ENCODE results near the gene ZNF662.

ZNF662 gene

DNA sequence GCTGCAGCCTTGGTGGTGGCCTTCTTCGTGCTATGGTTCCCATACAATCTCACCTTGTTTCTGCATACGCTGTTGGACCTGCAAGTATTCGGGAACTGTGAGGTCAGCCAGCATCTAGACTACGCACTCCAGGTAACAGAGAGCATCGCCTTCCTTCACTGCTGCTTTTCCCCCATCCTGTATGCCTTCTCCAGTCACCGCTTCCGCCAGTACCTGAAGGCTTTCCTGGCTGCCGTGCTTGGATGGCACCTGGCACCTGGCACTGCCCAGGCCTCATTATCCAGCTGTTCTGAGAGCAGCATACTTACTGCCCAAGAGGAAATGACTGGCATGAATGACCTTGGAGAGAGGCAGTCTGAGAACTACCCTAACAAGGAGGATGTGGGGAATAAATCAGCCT lies 40.7 kb upstream of the ZNF662 start:
- H2AFZ ChIP-seq (ENCODE audit: low read length) = no peak overlapping the region
- H3K79me2 ChIP-seq (ENCODE audit: low read length) = no peaks in the 10 kb centered on the region
- H3K4me2 ChIP-seq (ENCODE audit: low read depth, low read length) = no peak overlapping the region
- TF ChIP-seq EZH2 (optimal IDR thresholded peaks at IDR 0.05; ENCODE audit: low read depth, low read length) (no peak), EZH2phosphoT487 (IDR thresholded peaks at IDR 0.05; ENCODE audit: low read length) (no peak)
- TF ChIP-seq, protein P1, sequence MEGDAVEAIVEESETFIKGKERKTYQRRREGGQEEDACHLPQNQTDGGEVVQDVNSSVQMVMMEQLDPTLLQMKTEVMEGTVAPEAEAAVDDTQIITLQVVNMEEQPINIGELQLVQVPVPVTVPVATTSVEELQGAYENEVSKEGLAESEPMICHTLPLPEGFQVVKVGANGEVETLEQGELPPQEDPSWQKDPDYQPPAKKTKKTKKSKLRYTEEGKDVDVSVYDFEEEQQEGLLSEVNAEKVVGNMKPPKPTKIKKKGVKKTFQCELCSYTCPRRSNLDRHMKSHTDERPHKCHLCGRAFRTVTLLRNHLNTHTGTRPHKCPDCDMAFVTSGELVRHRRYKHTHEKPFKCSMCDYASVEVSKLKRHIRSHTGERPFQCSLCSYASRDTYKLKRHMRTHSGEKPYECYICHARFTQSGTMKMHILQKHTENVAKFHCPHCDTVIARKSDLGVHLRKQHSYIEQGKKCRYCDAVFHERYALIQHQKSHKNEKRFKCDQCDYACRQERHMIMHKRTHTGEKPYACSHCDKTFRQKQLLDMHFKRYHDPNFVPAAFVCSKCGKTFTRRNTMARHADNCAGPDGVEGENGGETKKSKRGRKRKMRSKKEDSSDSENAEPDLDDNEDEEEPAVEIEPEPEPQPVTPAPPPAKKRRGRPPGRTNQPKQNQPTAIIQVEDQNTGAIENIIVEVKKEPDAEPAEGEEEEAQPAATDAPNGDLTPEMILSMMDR (IDR thresholded peaks at IDR 0.05; ENCODE audit: low read length) = no peak
- H3K9me3 ChIP-seq (replicated peaks; ENCODE audit: insufficient read depth, low read length) = no peaks in the 10 kb centered on the region
- no peak overlapping the region for H3K4me3 ChIP-seq (ENCODE audit: low read length)
- no peaks in the 10 kb centered on the region for H4K20me1 ChIP-seq (ENCODE audit: insufficient read depth, low read length)
- H3K9me2 ChIP-seq (replicated peaks; ENCODE audit: insufficient read depth, low read length) = no peaks in the 10 kb centered on the region
- H3K27ac ChIP-seq (ENCODE audit: low read length) = no peak overlapping the region
- H3K36me3 ChIP-seq (replicated peaks; ENCODE audit: insufficient read depth, low read length) = no peaks in the 10 kb centered on the region
- no peaks in the 10 kb centered on the region for H3K27me3 ChIP-seq (replicated peaks; ENCODE audit: insufficient read depth, low read length)
- H3F3A ChIP-seq (ENCODE audit: insufficient read depth, low read length) = no peaks in the 10 kb centered on the region
- DNase-seq = no peak
- no peaks in the 10 kb centered on the region for H3K4me1 ChIP-seq (ENCODE audit: low read length)
- no peak overlapping the region for H3K9ac ChIP-seq (ENCODE audit: low read length)

DNA sequence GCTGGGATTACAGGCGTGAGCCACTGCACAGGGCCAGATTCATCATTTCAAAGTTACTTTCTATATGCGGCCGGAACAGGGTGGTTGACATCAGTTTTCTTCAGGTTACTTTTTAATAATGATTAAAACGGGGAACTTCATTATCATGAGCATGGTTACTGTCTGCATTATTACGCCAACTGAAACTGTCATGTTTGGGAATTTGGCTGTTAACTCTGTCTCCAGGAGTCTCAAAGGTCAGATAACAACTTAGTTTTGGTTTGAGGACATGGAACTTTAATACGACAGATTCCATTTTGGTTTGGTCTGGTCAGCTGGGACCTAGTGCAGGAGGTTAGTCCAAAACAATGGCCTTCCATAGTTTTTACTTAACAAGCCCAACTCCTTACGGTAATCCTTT lies 38.8 kb upstream of the ZNF662 start:
- no peak for TF ChIP-seq EZH2phosphoT487 (IDR thresholded peaks at IDR 0.05; ENCODE audit: low read length)
- TF ChIP-seq, protein P1 (IDR thresholded peaks at IDR 0.05; ENCODE audit: low read length) = no peak
- no peak for TF ChIP-seq EZH2 (optimal IDR thresholded peaks at IDR 0.05; ENCODE audit: low read depth, low read length)
- no peak for DNase-seq
- no peaks in the 10 kb centered on the region for H3K79me2 ChIP-seq (ENCODE audit: low read length)
- no peak overlapping the region for H3K4me2 ChIP-seq (ENCODE audit: low read depth, low read length)
- no peak overlapping the region for H3K4me3 ChIP-seq (ENCODE audit: low read length)
- H3F3A ChIP-seq (ENCODE audit: insufficient read depth, low read length) = no peaks in the 10 kb centered on the region
- no peak overlapping the region for H3K9ac ChIP-seq (ENCODE audit: low read length)
- H3K9me3 ChIP-seq (replicated peaks; ENCODE audit: insufficient read depth, low read length) = no peaks in the 10 kb centered on the region
- H2AFZ ChIP-seq (ENCODE audit: low read length) = no peak overlapping the region
- H3K4me1 ChIP-seq (ENCODE audit: low read length) = no peaks in the 10 kb centered on the region
- H4K20me1 ChIP-seq (ENCODE audit: insufficient read depth, low read length) = no peaks in the 10 kb centered on the region
- no peaks in the 10 kb centered on the region for H3K9me2 ChIP-seq (replicated peaks; ENCODE audit: insufficient read depth, low read length)
- no peaks in the 10 kb centered on the region for H3K36me3 ChIP-seq (replicated peaks; ENCODE audit: insufficient read depth, low read length)
- no peaks in the 10 kb centered on the region for H3K27me3 ChIP-seq (replicated peaks; ENCODE audit: insufficient read depth, low read length)
- H3K27ac ChIP-seq (ENCODE audit: low read length) = no peak overlapping the region

DNA sequence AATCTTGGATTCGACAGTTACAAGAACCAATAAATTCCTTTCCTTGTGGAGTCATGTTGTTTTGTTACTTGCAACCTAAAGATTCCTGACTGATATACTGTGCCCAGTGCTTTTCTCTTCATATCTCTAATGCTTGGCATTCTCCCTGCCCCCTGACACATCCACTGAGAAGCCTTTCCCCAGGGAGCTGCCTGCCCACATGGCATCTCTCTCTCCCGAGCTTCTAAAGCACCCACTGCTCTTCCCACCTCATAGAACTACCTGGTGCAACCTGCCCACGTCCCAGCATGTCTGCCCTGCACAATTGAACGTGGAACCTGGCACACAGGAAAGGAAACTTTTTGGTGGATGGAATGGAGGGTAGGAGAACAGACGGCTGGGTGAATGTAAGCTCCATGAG lies 37.1 kb upstream of the ZNF662 start:
- Histone ChIP-seq H2AFZ (ENCODE audit: low read length) (no peak overlapping the region), H3K9me3 (replicated peaks; ENCODE audit: insufficient read depth, low read length) (no peaks in the 10 kb centered on the region), H3F3A (ENCODE audit: insufficient read depth, low read length) (no peaks in the 10 kb centered on the region), H4K20me1 (ENCODE audit: insufficient read depth, low read length) (no peaks in the 10 kb centered on the region), H3K9ac (ENCODE audit: low read length) (no peak overlapping the region), H3K9me2 (replicated peaks; ENCODE audit: insufficient read depth, low read length) (no peaks in the 10 kb centered on the region), H3K36me3 (replicated peaks; ENCODE audit: insufficient read depth, low read length) (no peaks in the 10 kb centered on the region), H3K27ac (ENCODE audit: low read length) (no peak overlapping the region), H3K79me2 (ENCODE audit: low read length) (no peaks in the 10 kb centered on the region), H3K4me1 (ENCODE audit: low read length) (no peaks in the 10 kb centered on the region), H3K27me3 (replicated peaks; ENCODE audit: insufficient read depth, low read length) (no peaks in the 10 kb centered on the region), H3K4me3 (ENCODE audit: low read length) (no peak overlapping the region), H3K4me2 (ENCODE audit: low read depth, low read length) (no peak overlapping the region)
- no peak for DNase-seq
- TF ChIP-seq, protein P1 (IDR thresholded peaks at IDR 0.05; ENCODE audit: low read length) = no peak
- no peak for TF ChIP-seq EZH2phosphoT487 (IDR thresholded peaks at IDR 0.05; ENCODE audit: low read length)
- no peak for TF ChIP-seq EZH2 (optimal IDR thresholded peaks at IDR 0.05; ENCODE audit: low read depth, low read length)
